K562 (cell line): ENCODE measurements around the gene FAM53A. TPM values are rescaled to one million over a fixed set of nuclear protein-coding genes. Genes with fewer than 3 reads are reported as not detected.
A peak's percentile ranks its signal among the peaks of the same experiment; 100 is the strongest.

Experiments used
- ATAC-seq: fragments of 200-7000 bp; cut with Tn5 transposase; 3 replicates; pipeline ENCODE4 v1.9.1; 2020; ENCODE audit warnings: moderate library complexity
- BruUV-seq: library from RNA; stranded (reverse); fragments of 400-500 nt; replicated peaks from 2 replicates; lab custom pipeline; 2021; lab: Mats Ljungman, UMichigan
- CTCF ChIA-PET: fragments of 300-600 bp; formaldehyde crosslinking; extraction: SDS; loops from one replicate; lab custom pipeline; 2021; ENCODE audit warnings: low intra/inter-chr PET ratio; lab: Yijun Ruan, JAX
- POLR2A ChIA-PET: fragments of 300-600, 350-650 bp; sonication (Branson Sonifier 250); formaldehyde crosslinking; extraction: SDS; loops from one replicate; lab custom pipeline; 2021; ENCODE audit warnings: antibody characterized with exemption, inconsistent platforms; lab: Yijun Ruan, JAX
- DNase-seq, 4 experiments: peaks; one replicate each; pipeline versions ENCODE4 v3.0.0 to v3.0.0-alpha.2; 2011 to 2018; ENCODE audit warnings: low spot score in 3 of 4, mixed read lengths in 3 of 4; ENCODE audit errors: extremely low read depth in 1 of 4
- FAIRE-seq: peaks from 2 replicates; lab custom pipeline; 2011; peaks lifted over from hg19 to GRCh38; lab: Jason Lieb, UNC
- H2AFZ ChIP-seq: 2 replicates; pipeline ENCODE4 v1.6.0; 2011; ENCODE audit warnings: low read depth, low read length, control low read depth, inconsistent platforms
- H3K27ac ChIP-seq: fragments of 200-600 bp; 3 replicates; pipeline ENCODE4 v1.8.0; 2011; ENCODE audit warnings: low read depth, mild to moderate bottlenecking, control low read depth, inconsistent platforms, low read length, moderate library complexity, mixed read lengths; ENCODE audit errors: extremely low read depth
- H3K27me3 ChIP-seq, 2 experiments: fragments of 300-600 bp in 1 of 2; 2 replicates in 1 of 2; 3 replicates in 1 of 2; pipeline versions ENCODE4 v1.6.0 to v1.8.0; 2011; ENCODE audit warnings: inconsistent platforms in 2 of 2, low read length in 2 of 2, mild to moderate bottlenecking in 1 of 2, mixed read lengths in 1 of 2, moderate library complexity in 1 of 2; ENCODE audit not compliant: control insufficient read depth in 2 of 2, insufficient read depth in 2 of 2
- H3K36me3 ChIP-seq: fragments of 300-600 bp; 3 replicates; pipeline ENCODE4 v1.8.0; 2011; ENCODE audit warnings: mild to moderate bottlenecking, low read length, inconsistent platforms; ENCODE audit not compliant: control insufficient read depth, insufficient read depth
- H3K4me1 ChIP-seq, 2 experiments: fragments of 200-600 bp in 1 of 2; replicated peaks in 1 of 2; 2 replicates in 1 of 2; 3 replicates in 1 of 2; pipeline versions ENCODE4 v1.5.1 to v1.8.0; 2011; ENCODE audit warnings: inconsistent platforms in 2 of 2, low read length in 2 of 2, mild to moderate bottlenecking in 1 of 2, mixed read lengths in 1 of 2, moderate library complexity in 1 of 2; ENCODE audit not compliant: control insufficient read depth in 2 of 2, insufficient read depth in 2 of 2
- H3K4me2 ChIP-seq: 2 replicates; pipeline ENCODE4 v1.6.1; 2011; ENCODE audit warnings: low read length, control low read depth, inconsistent platforms, mixed read lengths; ENCODE audit not compliant: insufficient read depth
- H3K4me3 ChIP-seq: fragments of 200-600 bp; sonication (generic), shearing (Covaris generic); 2 replicates; pipeline ENCODE4 v1.5.1; 2016; ENCODE audit warnings: control low read depth, inconsistent platforms
- H3K79me2 ChIP-seq: fragments of 200-600 bp; 3 replicates; pipeline ENCODE4 v1.8.0; 2011; ENCODE audit warnings: low read length, inconsistent platforms; ENCODE audit not compliant: control insufficient read depth, insufficient read depth
- H3K9ac ChIP-seq, 2 experiments: 2 replicates each; pipeline versions ENCODE4 v1.6.0 to v1.6.1; 2011; ENCODE audit warnings: low read depth in 2 of 2, low read length in 2 of 2, control low read depth in 1 of 2, inconsistent platforms in 1 of 2, mild to moderate bottlenecking in 1 of 2, mixed read lengths in 1 of 2; ENCODE audit not compliant: insufficient read depth in 1 of 2
- H3K9me1 ChIP-seq: one replicate; pipeline ENCODE4 v1.6.0; 2011; ENCODE audit warnings: inconsistent platforms, mild to moderate bottlenecking, low read length, moderate library complexity; ENCODE audit not compliant: control insufficient read depth, insufficient read depth
- H3K9me3 ChIP-seq: replicated peaks from 2 replicates; pipeline ENCODE4 v1.5.1; 2011; ENCODE audit warnings: low read depth, low read length, inconsistent platforms; ENCODE audit not compliant: control insufficient read depth, insufficient read depth
- H4K20me1 ChIP-seq: replicated peaks from 2 replicates; pipeline ENCODE4 v1.6.1; 2011; ENCODE audit warnings: low read length, inconsistent platforms, mixed read lengths; ENCODE audit not compliant: control insufficient read depth, insufficient read depth
- CLOCK ChIP-seq: fragments of 250-450 bp; sonication (Bioruptor Pico); IDR thresholded peaks from 2 replicates; pipeline ENCODE4 v1.4.0; 2020; ENCODE audit warnings: mild to moderate bottlenecking, moderate library complexity, borderline replicate concordance
- E2F3 ChIP-seq: fragments of 250-450 bp; sonication (Bioruptor Pico); IDR thresholded peaks from 2 replicates; pipeline ENCODE4 v1.4.0; 2020; ENCODE audit warnings: mild to moderate bottlenecking
- NFRKB ChIP-seq: fragments of 450-650 bp; IDR thresholded peaks from 2 replicates; pipeline ENCODE4 v1.6.1; 2016; ENCODE audit warnings: low read depth
- STAT6 ChIP-seq: sonication (generic); formaldehyde crosslinking; IDR thresholded peaks from 2 replicates; pipeline ENCODE4 v1.8.1; 2023; ENCODE audit warnings: mild to moderate bottlenecking, missing genetic modification reagents
- ZNF57 ChIP-seq: fragments of 450-650 bp; formaldehyde crosslinking; IDR thresholded peaks from 2 replicates; pipeline ENCODE4 v1.4.0; 2020; ENCODE audit warnings: mild to moderate bottlenecking, moderate library complexity
- WGBS: fragments of 100-300 bp; shearing (Covaris generic); methylation state at CpG from one replicate; pipeline ENCODE4 v1.1.6; 2016; ENCODE audit warnings: low coverage, mixed read lengths; ENCODE audit not compliant: insufficient coverage; ENCODE audit errors: missing lambda C conversion rate; 5-methylcytosine and 5-hydroxymethylcytosine counted together
- in situ Hi-C: fragments of 300-500 bp; cut with MboI; formaldehyde crosslinking; loops from 4 replicates; pipeline ENCODE4 v1.15.0; 2018; ENCODE audit warnings: inconsistent platforms, mixed read lengths
- intact Hi-C: fragments of 100-400 bp; cut with micrococcal nuclease; formaldehyde crosslinking; loops from 2 replicates; pipeline ENCODE4 v1.14.2; 2022
- polyA plus RNA-seq, 8 experiments: library from polyadenylated mRNA; depleted of rRNA in 4 of 8; stranded (reverse) in 5 of 8; unstranded in 3 of 8; fragments of >200 nt; fragmentation: Nextera tagmentation in 2 of 8; fragmentation: Illumina TruSeq in 1 of 8; extraction: Ambion mirVana in 2 of 8; extraction: Trizol in 1 of 8; gene quantifications; 2 replicates each; pipeline versions ENCODE4 v1.2.1 to v1.2.3, GENCODE V29; 2011 to 2014; ENCODE audit warnings: inconsistent platforms in 1 of 8, missing spikeins in 1 of 8
- total RNA-seq, 7 experiments: library from RNA; depleted of rRNA in 6 of 7; stranded (reverse); fragments of >200 nt in 6 of 7; fragmentation: Illumina TruSeq in 2 of 7; extraction: Trizol in 2 of 7; gene quantifications; 2 replicates each; pipeline versions ENCODE4 v1.2.1 to v1.2.3, GENCODE V29; 2011 to 2021; ENCODE audit warnings: low replicate concordance in 1 of 7

FAM53A gene
- total and polyA plus RNA-seq, 9 of the 15 experiments (the other 6 are each of a cell fraction or from before 2014, with no cell fraction given): 0.53 to 2.7 (median 1.4) TPM; not detected in 2

- no peak for DNase-seq
- TF ChIP-seq CLOCK (no peak), E2F3 (CRISPR knock-in tag) (no peak), STAT6 (no peak), ZNF57 (no peak), NFRKB (no peak)
- Histone ChIP-seq H2AFZ (no peak overlapping the region), H3K4me3 (no peak overlapping the region), H3K4me2 (no peak overlapping the region), H4K20me1 (0 out of 2 replicates have a peak, but pooled peaks cover 6% of the 10 kb centered on the region), H3K9me3 (no peaks in the 10 kb centered on the region; the same call in 1 of the 2 replicates), H3K79me2 (no peaks in the 10 kb centered on the region), H3K9me1 (no peaks in the 10 kb centered on the region), H3K27me3 (peaks cover 40 to 53% of the 10 kb centered on the region in 2 experiments), H3K27ac (no peak overlapping the region), H3K36me3 (no peaks in the 10 kb centered on the region), H3K9ac (peak overlapping the region in 1 of 2 experiments; percentile 35; a peak in 1 of 4 replicates), H3K4me1 (peaks cover 0 to 34% of the 10 kb centered on the region in 2 experiments; a peak in 3 of 5 replicates)
- no peak for FAIRE-seq
- WGBS: 13% methylated on average over 10 of the region's 11 CpGs
- intact Hi-C loops: no loop called here
- no peak for ATAC-seq
- ChIA-PET CTCF (no interaction called here), POLR2A (no interaction called here)
- in situ Hi-C loops: loop anchor here (10.0 kb wide), 1 partner anchor 487 kb away; no protein-coding TSS in a partner anchor
- BruUV-seq: no TSS peak
Observed at GRCh38 chr4:1622238-1622637, 61.9 kb downstream of the FAM53A start.
